ENCODE results near the gene HM13.
"Not testable (repeated sequence)": the region's sequence is repeated elsewhere in the genome, so short reads cannot be mapped to it uniquely, and the experiment has no call there.

The HM13 gene

GRCh38 chr20:31496761-31497295, 17.4 kb upstream of the HM13 start:
- no peak overlapping the region for H3K4me3 ChIP-seq (ENCODE audit: low read depth, low read length)
- DNase-seq (ENCODE audit: low read depth) = no peak
- TF ChIP-seq CTCF (IDR thresholded peaks at IDR 0.05; ENCODE audit: low read depth, low read length) (no peak), MYC (IDR thresholded peaks at IDR 0.05; ENCODE audit: low read depth, low read length) (no peak), MAX (IDR thresholded peaks at IDR 0.05; ENCODE audit: low read depth, low read length) (no peak), POLR2A (IDR thresholded peaks at IDR 0.05; ENCODE audit: extremely low read depth, insufficient read length) (no peak)

GRCh38 chr20:31497838-31498540, 16.3 kb upstream of the HM13 start:
- no peak for DNase-seq (ENCODE audit: low read depth)
- TF ChIP-seq MYC (IDR thresholded peaks at IDR 0.05; ENCODE audit: low read depth, low read length) (no peak), MAX (IDR thresholded peaks at IDR 0.05; ENCODE audit: low read depth, low read length) (no peak), CTCF (IDR thresholded peaks at IDR 0.05; ENCODE audit: low read depth, low read length) (no peak), POLR2A (IDR thresholded peaks at IDR 0.05; ENCODE audit: extremely low read depth, insufficient read length) (no peak)
- no peak overlapping the region for H3K4me3 ChIP-seq (ENCODE audit: low read depth, low read length)

GRCh38 chr20:31500527-31500926, 13.7 kb upstream of the HM13 start:
- no peak overlapping the region for H3K4me3 ChIP-seq (ENCODE audit: low read depth, low read length)
- TF ChIP-seq MAX (IDR thresholded peaks at IDR 0.05; ENCODE audit: low read depth, low read length) (no peak), CTCF (IDR thresholded peaks at IDR 0.05; ENCODE audit: low read depth, low read length) (no peak), POLR2A (IDR thresholded peaks at IDR 0.05; ENCODE audit: extremely low read depth, insufficient read length) (no peak), MYC (IDR thresholded peaks at IDR 0.05; ENCODE audit: low read depth, low read length) (no peak)
- no peak for DNase-seq (ENCODE audit: low read depth)

GRCh38 chr20:31502884-31503673, 11.2 kb upstream of the HM13 start:
- DNase-seq (ENCODE audit: low read depth) = peak; percentile 75
- TF ChIP-seq CTCF (IDR thresholded peaks at IDR 0.05; ENCODE audit: low read depth, low read length) = peak; percentile 78
- not testable (repeated sequence) for H3K4me3 ChIP-seq (ENCODE audit: low read depth, low read length)

- TF ChIP-seq POLR2A (IDR thresholded peaks at IDR 0.05; ENCODE audit: extremely low read depth, insufficient read length) = no peak
- no peak for TF ChIP-seq MAX (IDR thresholded peaks at IDR 0.05; ENCODE audit: low read depth, low read length)
- no peak for TF ChIP-seq MYC (IDR thresholded peaks at IDR 0.05; ENCODE audit: low read depth, low read length)
- no peak for TF ChIP-seq CTCF (IDR thresholded peaks at IDR 0.05; ENCODE audit: low read depth, low read length)
- DNase-seq (ENCODE audit: low read depth) = no peak
- no peak overlapping the region for H3K4me3 ChIP-seq (ENCODE audit: low read depth, low read length)
Observed at GRCh38 chr20:31505903-31506302, 8.3 kb upstream of the HM13 start.

Measured in NB4 (cell line).